Hepatocyte (in vitro differentiated cells): Measurements from ENCODE around the gene RHEX.

Source experiments
- EZH2 ChIP-seq: fragments of 200-600 bp; sonication (generic); IDR thresholded peaks from 2 replicates; pipeline ENCODE4 v1.6.1; 2016; ENCODE audit warnings: antibody characterized with exemption, mild to moderate bottlenecking, borderline replicate concordance
- EZH2phosphoT487 ChIP-seq: fragments of 200-600 bp; sonication (generic); IDR thresholded peaks from one replicate; pipeline ENCODE4 v1.6.1; 2018; ENCODE audit warnings: antibody characterized with exemption, mild to moderate bottlenecking, low read depth, moderate library complexity; ENCODE audit not compliant: unreplicated experiment, severe bottlenecking
- TF ChIP-seq, protein P1 (sequence below): fragments of 200-600 bp; sonication (generic); IDR thresholded peaks from 2 replicates; pipeline ENCODE4 v1.5.1; 2016; ENCODE audit warnings: antibody characterized with exemption, mild to moderate bottlenecking; ENCODE audit not compliant: poor library complexity

DNA sequence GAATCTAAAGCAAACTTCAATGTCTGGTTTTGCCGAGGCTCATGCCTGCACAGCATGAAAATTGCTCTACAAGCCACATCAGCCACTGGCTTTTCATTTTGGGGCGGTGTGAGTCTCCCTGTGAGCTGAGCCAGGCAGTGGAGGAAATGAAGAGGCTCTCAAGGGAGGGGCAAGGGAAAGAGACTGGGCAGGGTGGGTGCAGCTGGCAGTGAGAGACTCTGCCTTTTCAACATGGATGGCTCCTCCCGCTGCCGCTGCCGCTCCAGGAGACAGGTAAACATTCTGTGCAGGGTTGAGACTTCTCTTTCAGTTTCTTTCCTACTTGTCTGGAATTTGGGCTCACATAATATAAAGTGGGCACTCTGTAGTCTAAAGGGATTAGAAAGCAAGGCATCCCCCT, 17.9 kb upstream of the RHEX start:
- TF ChIP-seq, protein P1, sequence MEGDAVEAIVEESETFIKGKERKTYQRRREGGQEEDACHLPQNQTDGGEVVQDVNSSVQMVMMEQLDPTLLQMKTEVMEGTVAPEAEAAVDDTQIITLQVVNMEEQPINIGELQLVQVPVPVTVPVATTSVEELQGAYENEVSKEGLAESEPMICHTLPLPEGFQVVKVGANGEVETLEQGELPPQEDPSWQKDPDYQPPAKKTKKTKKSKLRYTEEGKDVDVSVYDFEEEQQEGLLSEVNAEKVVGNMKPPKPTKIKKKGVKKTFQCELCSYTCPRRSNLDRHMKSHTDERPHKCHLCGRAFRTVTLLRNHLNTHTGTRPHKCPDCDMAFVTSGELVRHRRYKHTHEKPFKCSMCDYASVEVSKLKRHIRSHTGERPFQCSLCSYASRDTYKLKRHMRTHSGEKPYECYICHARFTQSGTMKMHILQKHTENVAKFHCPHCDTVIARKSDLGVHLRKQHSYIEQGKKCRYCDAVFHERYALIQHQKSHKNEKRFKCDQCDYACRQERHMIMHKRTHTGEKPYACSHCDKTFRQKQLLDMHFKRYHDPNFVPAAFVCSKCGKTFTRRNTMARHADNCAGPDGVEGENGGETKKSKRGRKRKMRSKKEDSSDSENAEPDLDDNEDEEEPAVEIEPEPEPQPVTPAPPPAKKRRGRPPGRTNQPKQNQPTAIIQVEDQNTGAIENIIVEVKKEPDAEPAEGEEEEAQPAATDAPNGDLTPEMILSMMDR = no peak
- TF ChIP-seq EZH2 = no peak
- no peak for TF ChIP-seq EZH2phosphoT487
